HG03575 (cell line): ENCODE measurements around the gene GPAT2.
"Not testable (repeated sequence)": the region's sequence is repeated elsewhere in the genome, so short reads cannot be mapped to it uniquely, and the experiment has no call there.

Source experiments
- ATAC-seq: cut with Tn5 transposase; IDR thresholded peaks from one replicate; pipeline ENCODE4 v1.9.1; 2021; ENCODE audit not compliant: unreplicated experiment, insufficient number of reproducible peaks, low FRiP score; ENCODE audit errors: extremely low read depth

GPAT2 gene

GRCh38 chr2:96034792-96035191 is at the start of gene GPAT2:
GPAT2 (minus strand) TSS chr2:96034916; CDS start chr2:96032359, 2,557 bp downstream.
- not testable (repeated sequence) for ATAC-seq

DNA sequence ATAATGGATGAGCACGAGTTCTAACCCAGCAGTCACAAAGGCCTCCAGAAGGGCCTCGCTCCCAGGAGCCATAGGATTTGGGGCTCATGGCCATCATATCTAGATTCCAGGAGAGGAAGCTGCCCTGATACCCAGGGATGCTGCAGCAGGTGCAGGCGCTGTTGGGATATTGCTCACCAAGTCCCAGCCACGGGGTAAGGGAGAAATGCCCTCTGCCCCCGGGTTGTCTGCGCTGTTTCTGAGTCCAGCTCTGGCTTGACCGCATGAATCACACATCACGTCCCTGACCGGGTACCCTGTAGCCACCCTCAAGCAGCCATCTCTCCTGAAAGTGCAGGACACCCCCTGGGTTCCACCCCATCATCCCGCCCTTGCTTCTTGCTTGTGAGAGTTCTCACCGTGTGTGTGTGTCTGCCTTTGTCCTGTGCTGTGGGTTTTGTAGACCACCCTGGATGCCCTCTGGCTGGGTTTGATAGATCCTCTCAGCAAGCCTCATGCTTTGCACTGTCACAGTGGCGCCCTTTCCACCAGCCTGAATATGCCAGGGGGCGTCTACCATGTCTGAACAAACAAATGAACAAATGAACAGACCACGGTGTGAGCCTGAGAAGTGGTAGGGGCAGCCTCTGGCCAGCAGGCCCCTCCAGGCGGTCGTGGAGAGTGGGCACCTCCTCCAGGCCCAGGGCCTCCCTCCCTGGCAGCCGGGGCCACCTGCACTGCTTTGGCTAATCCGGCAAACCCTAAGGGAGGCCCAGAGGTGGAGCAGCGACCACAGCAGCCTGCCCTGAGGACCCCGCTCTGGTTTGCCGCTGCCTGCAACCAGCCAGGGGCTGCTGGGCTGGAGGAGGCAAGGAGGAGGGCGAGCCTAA is 49.5 kb upstream of the GPAT2 start:
- ATAC-seq: no peak

DNA sequence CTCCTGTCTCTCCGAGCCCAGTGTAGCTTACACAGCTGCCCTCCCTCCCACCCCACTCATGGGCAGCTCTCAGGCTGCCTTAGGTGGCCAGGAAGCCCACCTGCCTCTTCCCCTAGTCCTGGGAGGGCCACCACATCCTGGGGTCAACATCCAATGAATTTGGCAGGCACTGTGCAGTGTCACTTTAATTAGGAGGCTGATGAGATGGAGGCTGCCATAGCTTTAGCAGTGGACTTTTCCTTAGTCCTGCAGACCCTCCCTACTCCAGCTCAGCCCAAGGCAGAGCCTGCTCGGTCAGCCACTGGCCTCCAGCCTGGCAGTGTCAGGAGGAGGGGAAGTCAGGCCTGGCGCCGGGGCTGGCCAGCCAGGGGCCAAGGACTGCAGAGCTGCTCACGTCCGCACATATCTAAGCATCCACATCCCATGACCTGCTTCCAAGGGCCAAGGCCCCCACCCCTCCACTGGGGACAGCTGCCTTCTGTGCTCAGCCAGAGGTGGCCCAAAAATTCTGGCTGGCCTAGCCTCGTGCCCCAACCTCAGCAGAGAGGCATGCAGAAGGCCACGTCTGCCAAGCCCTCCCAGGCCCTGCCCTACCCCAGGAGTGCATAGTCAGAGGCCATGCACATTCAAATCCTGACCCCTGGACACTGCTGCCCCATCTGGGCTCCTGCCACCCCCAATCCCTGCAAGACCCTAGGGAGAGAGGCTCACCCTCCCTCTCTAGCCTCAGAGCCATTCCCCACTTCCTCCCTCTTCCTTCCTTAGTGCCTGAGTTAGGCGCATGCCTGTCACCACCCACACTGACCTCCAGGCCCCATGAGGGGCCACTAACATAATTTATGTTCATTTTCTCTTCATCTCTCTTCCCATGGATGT is 48.6 kb upstream of the GPAT2 start:
- no peak for ATAC-seq

GRCh38 chr2:96082211-96083063 is 47.7 kb upstream of the GPAT2 start:
- no peak for ATAC-seq

DNA sequence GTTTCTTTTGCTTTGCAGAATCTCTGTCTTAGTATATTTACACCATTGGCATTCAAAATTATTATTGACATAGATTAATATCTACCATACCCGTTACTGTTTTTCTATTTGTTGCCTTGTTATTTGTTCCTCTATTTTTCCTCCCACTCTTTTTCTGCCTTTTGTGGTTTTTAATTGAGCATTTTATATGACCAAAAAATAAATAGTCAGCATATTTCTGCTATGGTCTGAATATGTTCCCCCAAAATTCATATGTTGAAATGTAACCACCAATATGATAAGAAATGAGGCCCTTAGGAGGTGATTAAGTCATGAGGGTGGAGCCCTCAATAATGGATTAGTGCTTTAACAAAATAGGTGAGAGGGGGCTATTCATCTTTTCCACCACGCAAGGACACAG is 46.3 kb upstream of the GPAT2 start:
- ATAC-seq: no peak

GRCh38 chr2:96075199-96075771 is 40.6 kb upstream of the GPAT2 start:
- no peak for ATAC-seq

DNA sequence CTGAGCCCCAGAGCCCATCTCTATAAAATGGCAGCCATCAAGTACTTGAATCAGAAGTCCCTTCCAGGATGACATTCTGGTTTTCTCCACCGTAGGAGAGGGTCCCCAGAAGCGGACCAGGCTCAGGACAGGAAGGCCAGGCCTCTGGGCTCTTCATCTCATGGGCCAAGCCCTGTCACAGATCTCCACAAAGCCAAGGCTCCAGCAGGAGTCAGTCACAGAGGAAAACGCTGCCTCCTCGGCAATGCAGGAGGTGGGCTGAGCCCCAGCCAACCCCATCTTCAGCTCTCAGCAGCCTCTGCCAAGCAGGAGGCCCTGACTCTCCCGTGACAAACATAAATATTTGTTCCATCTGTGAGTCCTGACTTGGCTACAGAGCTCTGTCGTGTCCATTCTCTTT is 39.4 kb upstream of the GPAT2 start:
- ATAC-seq: no peak

GRCh38 chr2:96073170-96073775 is 38.6 kb upstream of the GPAT2 start:
- no peak for ATAC-seq

DNA sequence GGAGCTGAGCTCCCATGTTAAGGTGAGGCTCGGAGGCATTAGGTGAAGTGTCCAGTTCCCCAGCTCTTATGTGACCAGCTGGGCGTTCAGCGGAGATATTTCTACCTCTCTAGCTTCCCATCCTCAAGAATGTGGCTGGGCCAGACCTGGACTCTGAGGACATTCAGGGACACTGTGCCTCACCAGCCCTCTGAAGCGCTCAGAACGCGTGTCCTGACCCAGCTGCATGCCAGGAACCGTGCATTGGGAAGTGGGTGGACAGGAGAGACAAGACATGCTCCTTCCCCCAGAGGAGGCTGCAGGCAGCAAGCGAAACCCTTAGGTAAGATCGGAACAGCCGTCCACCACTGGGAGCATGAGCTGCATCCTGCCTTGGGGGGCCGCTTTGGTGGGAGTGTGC is 38.0 kb upstream of the GPAT2 start:
- ATAC-seq: no peak

GRCh38 chr2:96071977-96072491 is 37.3 kb upstream of the GPAT2 start:
- not testable (repeated sequence) for ATAC-seq

DNA sequence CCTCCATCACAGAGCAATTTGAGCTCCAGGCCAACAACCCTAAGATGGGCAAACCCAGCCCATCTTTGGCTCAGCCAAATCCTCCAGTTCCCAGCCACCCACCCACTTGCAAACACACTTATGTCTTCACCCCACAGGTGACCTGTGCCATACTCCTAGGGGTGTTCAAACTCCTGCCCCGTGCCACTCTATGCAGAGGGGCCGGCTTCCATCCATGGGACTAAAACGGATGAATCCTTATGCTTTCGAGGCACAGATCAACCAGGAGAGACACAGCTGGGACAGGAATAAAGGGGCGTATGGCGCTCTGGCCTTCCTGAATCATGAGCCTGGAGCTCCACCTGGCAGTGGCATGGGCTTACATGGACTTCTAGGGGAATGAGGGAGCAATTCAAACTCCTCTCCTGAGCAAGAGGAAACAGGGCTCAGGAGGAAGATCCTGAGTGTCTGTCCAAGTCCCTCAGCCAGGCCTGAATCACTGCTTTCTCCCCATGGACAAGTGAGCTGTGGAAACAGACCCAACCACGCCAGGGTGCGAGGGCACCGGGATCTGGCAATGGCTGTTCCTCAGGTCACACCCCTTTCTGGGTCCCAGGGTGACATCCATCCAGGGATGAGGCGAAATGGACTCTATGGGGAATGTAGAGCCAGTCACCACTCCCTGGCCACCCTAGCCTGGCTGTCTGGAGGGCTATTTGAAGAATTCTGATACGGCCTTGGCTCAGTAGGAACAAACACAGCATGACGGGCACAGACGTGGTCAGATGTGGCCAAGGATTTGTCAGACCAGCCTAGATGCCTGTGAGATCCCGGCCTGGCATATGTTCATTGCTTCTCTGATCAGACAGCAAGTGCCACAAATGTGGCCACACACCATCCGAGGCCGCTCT is 36.6 kb upstream of the GPAT2 start:
- not testable (repeated sequence) for ATAC-seq

DNA sequence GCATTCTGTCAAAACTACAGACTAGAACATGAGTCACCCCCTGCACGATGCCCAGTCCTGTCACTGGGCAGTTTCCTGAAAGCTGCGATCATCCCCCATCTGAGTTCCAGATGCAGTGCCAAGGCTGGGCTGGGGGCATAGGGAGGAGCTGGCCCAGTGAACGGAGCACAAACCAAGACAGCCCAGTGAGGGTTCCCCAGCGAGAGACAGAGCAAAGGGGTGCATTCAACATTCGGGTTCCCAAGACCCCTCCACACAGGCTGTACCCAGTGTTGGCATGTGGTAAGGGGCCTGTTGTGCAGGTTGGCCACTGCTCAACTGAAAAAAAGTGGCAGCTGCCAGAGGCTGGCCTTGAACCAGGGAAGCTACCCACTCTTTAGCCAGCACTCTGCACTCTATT is 35.6 kb upstream of the GPAT2 start:
- ATAC-seq: not testable (repeated sequence)

DNA sequence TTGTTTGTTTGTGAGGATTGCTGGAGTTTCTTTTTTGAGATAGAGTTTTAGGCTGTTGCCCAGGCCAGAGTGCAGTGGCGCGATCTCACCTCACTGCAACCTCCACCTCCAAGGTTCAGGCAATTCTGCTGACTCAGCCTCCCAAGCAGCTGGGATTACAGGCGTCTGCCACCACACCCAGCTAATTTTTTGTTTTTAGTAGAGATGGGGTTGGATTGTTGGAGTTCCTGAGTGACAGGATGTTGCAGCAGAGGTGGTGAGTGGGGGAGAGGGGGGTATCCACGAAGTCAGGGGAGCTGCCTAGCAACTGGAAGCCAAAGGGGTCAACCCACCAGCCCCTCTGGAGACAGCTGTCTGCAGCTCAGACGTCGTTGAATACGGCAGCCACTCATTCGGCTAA is 35.2 kb upstream of the GPAT2 start:
- not testable (repeated sequence) for ATAC-seq

GRCh38 chr2:96067902-96068581 is 33.3 kb upstream of the GPAT2 start:
- ATAC-seq: not testable (repeated sequence)

DNA sequence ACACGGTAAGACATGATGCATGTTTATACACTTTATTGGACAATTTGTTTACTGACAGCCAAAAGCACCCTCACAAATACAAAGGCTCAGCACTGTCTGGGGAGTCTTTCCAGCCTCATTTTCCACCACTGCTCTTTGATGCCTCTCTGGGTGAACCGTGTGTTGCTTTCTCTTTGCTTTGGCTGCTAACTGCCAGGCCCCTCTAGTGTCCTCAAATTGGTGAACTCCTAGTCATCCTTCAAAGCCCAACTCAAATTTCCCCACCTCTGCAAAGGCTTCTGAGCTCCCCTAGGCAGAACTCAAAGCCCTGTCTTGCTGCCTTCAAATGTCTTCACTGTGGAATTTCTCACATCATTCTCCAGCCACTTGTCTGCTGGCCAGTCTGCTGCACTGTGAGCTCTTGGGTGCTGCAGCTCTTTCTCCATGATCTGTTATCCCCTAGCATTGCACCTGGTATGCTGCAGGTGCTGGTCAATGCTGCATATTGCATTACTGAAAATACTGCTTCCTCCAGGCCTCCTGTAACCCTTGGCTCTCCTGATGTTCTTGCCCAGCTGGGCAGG is 32.5 kb upstream of the GPAT2 start:
- ATAC-seq: not testable (repeated sequence)

DNA sequence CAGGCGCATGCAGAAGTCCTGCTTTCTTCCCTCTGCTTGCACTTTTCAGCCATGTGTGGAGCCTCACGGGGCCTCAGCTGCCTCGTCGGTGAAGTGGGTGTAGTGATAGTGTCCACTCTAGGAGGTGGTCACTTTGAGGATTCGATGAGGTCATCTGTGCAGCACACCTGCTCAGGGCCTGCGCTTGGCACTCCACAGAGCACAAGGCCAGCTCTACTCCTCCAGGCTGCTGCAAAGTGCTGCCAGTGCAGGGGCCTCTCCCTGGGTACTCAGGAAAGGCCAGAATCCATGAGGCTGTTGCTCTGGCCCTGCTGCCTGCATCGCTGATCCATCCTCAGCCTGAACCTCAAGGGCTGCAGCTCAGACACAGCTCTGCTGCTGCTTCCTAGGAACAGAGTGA is 31.8 kb upstream of the GPAT2 start:
- ATAC-seq: not testable (repeated sequence)
